Measurements from ENCODE around the gene MLLT3.

- TF ChIP-seq, protein P1, sequence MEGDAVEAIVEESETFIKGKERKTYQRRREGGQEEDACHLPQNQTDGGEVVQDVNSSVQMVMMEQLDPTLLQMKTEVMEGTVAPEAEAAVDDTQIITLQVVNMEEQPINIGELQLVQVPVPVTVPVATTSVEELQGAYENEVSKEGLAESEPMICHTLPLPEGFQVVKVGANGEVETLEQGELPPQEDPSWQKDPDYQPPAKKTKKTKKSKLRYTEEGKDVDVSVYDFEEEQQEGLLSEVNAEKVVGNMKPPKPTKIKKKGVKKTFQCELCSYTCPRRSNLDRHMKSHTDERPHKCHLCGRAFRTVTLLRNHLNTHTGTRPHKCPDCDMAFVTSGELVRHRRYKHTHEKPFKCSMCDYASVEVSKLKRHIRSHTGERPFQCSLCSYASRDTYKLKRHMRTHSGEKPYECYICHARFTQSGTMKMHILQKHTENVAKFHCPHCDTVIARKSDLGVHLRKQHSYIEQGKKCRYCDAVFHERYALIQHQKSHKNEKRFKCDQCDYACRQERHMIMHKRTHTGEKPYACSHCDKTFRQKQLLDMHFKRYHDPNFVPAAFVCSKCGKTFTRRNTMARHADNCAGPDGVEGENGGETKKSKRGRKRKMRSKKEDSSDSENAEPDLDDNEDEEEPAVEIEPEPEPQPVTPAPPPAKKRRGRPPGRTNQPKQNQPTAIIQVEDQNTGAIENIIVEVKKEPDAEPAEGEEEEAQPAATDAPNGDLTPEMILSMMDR (IDR thresholded peaks at IDR 0.05), result no peak
- TF ChIP-seq POLR2AphosphoS5 (IDR thresholded peaks at IDR 0.05), result no peak
- no peak for TF ChIP-seq POLR2A (IDR thresholded peaks at IDR 0.05)
Measured at GRCh38 chr9:20608582-20608981, 13.7 kb downstream of the MLLT3 start.

Data from prostate gland (tissue), 2 donors.